CD8-positive, alpha-beta memory T cell (primary cell): Measurements from ENCODE around the gene CHRND. TPM values are rescaled to one million over a fixed set of nuclear protein-coding genes. Genes with fewer than 3 reads are reported as not detected.
A peak's percentile ranks its signal among the peaks of the same experiment; 100 is the strongest.
"Not testable (repeated sequence)": the region's sequence is repeated elsewhere in the genome, so short reads cannot be mapped to it uniquely, and the experiment has no call there.

Source experiments
- CTCF ChIA-PET: fragments of 350-600 bp; sonication (Branson Sonifier 250); formaldehyde crosslinking; loops from one replicate; lab custom pipeline; 2021; ENCODE audit warnings: antibody characterized with exemption; lab: Charles Lee
- POLR2A ChIA-PET: fragments of 350-600 bp; sonication (Branson Sonifier 250); formaldehyde crosslinking; loops from one replicate; lab custom pipeline; 2021; ENCODE audit warnings: antibody characterized with exemption; lab: Charles Lee
- DNase-seq, 5 donors: peaks; one replicate each; pipeline versions ENCODE4 v3.0.0 to v3.0.0-alpha.2; 2020 to 2022; ENCODE audit warnings: mixed read lengths in 1 of 5
- H3K27ac ChIP-seq: one replicate; pipeline ENCODE4 v1.7.0; 2013; ENCODE audit warnings: low read depth, mild to moderate bottlenecking, low read length, moderate library complexity
- H3K27me3 ChIP-seq: 2 replicates; pipeline ENCODE4 v1.7.0; 2013; ENCODE audit warnings: low read length, mild to moderate bottlenecking; ENCODE audit not compliant: insufficient read depth, poor library complexity, severe bottlenecking
- H3K36me3 ChIP-seq: 2 replicates; pipeline ENCODE4 v1.7.0; 2013; ENCODE audit warnings: mild to moderate bottlenecking, low read length, moderate library complexity; ENCODE audit not compliant: insufficient read depth
- H3K4me1 ChIP-seq: 2 replicates; pipeline ENCODE4 v1.7.0; 2013; ENCODE audit warnings: mild to moderate bottlenecking, low read length, moderate library complexity; ENCODE audit not compliant: insufficient read depth
- H3K4me3 ChIP-seq: 2 replicates; pipeline ENCODE4 v1.7.0; 2013; ENCODE audit warnings: mild to moderate bottlenecking, low read length
- H3K9me3 ChIP-seq: 2 replicates; pipeline ENCODE4 v1.7.0; 2013; ENCODE audit warnings: mild to moderate bottlenecking, low read length
- H3K27ac Mint-ChIP-seq, 8 donors: one replicate each; pipeline ENCODE4 v1.8.0; 2020 to 2021; ENCODE audit warnings: mixed read lengths in 8 of 8, mild to moderate bottlenecking in 6 of 8, inconsistent platforms in 3 of 8, moderate library complexity in 3 of 8
- H3K27me3 Mint-ChIP-seq, 2 donors: one replicate each; pipeline ENCODE4 v1.8.0; 2020 to 2021; ENCODE audit warnings: mixed read lengths in 2 of 2, mild to moderate bottlenecking in 1 of 2, moderate library complexity in 1 of 2
- H3K36me3 Mint-ChIP-seq, 3 donors: one replicate each; pipeline ENCODE4 v1.8.0; 2020 to 2021; ENCODE audit warnings: mixed read lengths in 3 of 3, inconsistent platforms in 1 of 3, mild to moderate bottlenecking in 1 of 3
- H3K4me1 Mint-ChIP-seq, 3 donors: one replicate each; pipeline ENCODE4 v1.8.0; 2020 to 2021; ENCODE audit warnings: mixed read lengths in 3 of 3, inconsistent platforms in 1 of 3, mild to moderate bottlenecking in 1 of 3
- H3K4me3 Mint-ChIP-seq, 7 donors: one replicate each; pipeline ENCODE4 v1.8.0; 2020 to 2021; ENCODE audit warnings: mixed read lengths in 7 of 7, mild to moderate bottlenecking in 6 of 7, moderate library complexity in 4 of 7, inconsistent platforms in 2 of 7
- H3K9me3 Mint-ChIP-seq, 5 donors: one replicate each; pipeline ENCODE4 v1.8.0; 2020 to 2022; ENCODE audit warnings: mixed read lengths in 5 of 5, mild to moderate bottlenecking in 3 of 5, moderate library complexity in 2 of 5, inconsistent platforms in 1 of 5
- polyA plus RNA-seq: library from polyadenylated mRNA; unstranded; fragments of 300-500 nt; fragmentation: Illumina TruSeq; gene quantifications from one replicate; pipeline ENCODE4 v1.2.3, GENCODE V29; 2021
- total RNA-seq, 2 experiments: library from RNA; stranded (reverse); gene quantifications; one replicate each; pipeline ENCODE4 v1.2.3, GENCODE V29; 2021

The CHRND gene
- total and polyA plus RNA-seq, 3 experiments from 2014 or later, result not detected

DNA sequence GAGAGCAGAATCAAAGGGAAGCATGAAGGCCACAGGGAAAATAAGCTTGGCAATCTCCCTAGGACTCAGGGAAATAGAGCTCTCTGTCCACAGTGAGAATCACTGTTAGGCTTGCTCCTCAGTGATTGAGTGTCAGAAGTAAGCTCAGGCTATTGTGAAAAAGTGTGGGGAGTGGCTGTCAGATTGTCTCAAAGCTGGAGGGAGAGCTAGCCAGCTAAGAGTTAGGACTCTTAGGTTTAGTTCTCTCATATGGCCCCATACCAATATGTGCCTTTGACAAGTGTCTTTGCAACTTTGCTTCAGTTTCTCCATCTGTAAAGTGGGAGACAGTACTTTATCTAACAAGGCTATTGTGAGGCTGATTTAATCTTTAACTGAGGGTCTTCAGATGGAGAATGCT lies 41.8 kb downstream of the CHRND start:
- Mint-ChIP-seq H3K27me3 (no peaks in the 10 kb centered on the region), H3K27ac (peak overlapping the region in 2 of 8 donors; percentile 2 to 35), H3K9me3 (no peaks in the 10 kb centered on the region), H3K4me1 (peaks cover 0 to 1% (median 0%) of the 10 kb centered on the region in 3 donors), H3K4me3 (no peak overlapping the region), H3K36me3 (peaks cover 27 to 99% (median 35%) of the 10 kb centered on the region in 3 donors)
- POLR2A ChIA-PET, result no interaction called here
- Histone ChIP-seq H3K27me3 (no peaks in the 10 kb centered on the region), H3K4me3 (no peak overlapping the region), H3K4me1 (no peaks in the 10 kb centered on the region), H3K36me3 (peaks cover 50% of the 10 kb centered on the region), H3K27ac (no peak overlapping the region), H3K9me3 (no peaks in the 10 kb centered on the region)
- CTCF ChIA-PET, result no interaction called here
- DNase-seq, result no peak

DNA sequence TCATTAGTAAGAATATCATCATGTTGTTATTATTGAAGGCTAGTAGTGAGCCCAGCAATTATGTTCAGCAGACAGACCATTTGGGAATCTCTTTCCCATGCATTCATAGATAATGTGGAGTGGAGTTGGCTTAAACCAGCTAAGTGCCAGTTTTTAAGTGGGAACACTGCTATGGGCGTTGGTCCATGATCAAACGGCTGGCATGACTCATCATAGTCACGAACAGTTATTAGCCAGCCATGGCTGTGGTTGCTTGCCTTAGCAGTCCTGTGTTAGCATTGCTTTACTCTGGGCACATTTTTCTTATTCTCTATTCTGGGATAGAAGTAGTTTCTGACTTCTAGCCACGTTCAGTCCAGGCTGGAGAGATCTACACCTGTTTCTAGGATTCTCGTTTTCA lies 42.2 kb downstream of the CHRND start:
- H3K27me3 ChIP-seq, result no peaks in the 10 kb centered on the region
- H3K4me3 ChIP-seq, result no peak overlapping the region
- H3K27ac Mint-ChIP-seq, result peak overlapping the region in 1 of 8 donors; percentile 35
- H3K27me3 Mint-ChIP-seq, result no peaks in the 10 kb centered on the region
- H3K4me1 Mint-ChIP-seq, result peaks cover 0 to 1% (median 0%) of the 10 kb centered on the region in 3 donors
- ChIA-PET CTCF (no interaction called here), POLR2A (no interaction called here)
- peaks cover 54% of the 10 kb centered on the region for H3K36me3 ChIP-seq
- H3K4me1 ChIP-seq, result no peaks in the 10 kb centered on the region
- H3K9me3 Mint-ChIP-seq, result no peaks in the 10 kb centered on the region
- no peak overlapping the region for H3K27ac ChIP-seq
- no peak for DNase-seq
- peaks cover 27 to 99% (median 35%) of the 10 kb centered on the region in 3 donors for H3K36me3 Mint-ChIP-seq
- H3K4me3 Mint-ChIP-seq, result no peak overlapping the region
- no peaks in the 10 kb centered on the region for H3K9me3 ChIP-seq

DNA sequence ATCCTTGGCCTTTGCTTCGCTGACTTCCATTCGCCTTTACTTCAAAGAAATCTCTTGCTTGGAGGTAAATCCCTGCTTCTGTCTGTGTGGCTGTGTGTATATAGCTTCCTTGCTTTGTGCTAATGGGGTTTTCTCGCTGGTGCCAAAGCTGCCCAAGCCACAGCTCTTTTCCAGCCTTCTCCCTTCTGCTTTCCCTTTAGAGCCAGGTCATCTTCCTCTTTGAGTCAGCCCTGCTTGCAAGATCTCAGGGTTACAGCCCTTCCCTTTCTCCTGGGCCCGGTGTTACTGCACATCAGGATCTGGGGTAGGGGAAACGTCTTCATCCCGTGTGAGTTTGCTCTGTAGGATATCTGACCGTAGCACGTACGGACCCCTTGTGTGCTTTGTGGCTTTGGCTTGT lies 43.6 kb downstream of the CHRND start:
- no peaks in the 10 kb centered on the region for H3K27me3 Mint-ChIP-seq
- H3K4me1 ChIP-seq, result no peaks in the 10 kb centered on the region
- peaks cover 0 to 1% (median 0%) of the 10 kb centered on the region in 3 donors for H3K4me1 Mint-ChIP-seq
- no peak overlapping the region for H3K27ac ChIP-seq
- ChIA-PET POLR2A (no interaction called here), CTCF (no interaction called here)
- no peaks in the 10 kb centered on the region for H3K9me3 ChIP-seq
- peaks cover 48% of the 10 kb centered on the region for H3K36me3 ChIP-seq
- peak overlapping the region in 1 of 8 donors; percentile 3 for H3K27ac Mint-ChIP-seq
- peaks cover 27 to 97% (median 38%) of the 10 kb centered on the region in 3 donors for H3K36me3 Mint-ChIP-seq
- DNase-seq, result no peak
- H3K4me3 Mint-ChIP-seq, result no peak overlapping the region
- no peaks in the 10 kb centered on the region for H3K9me3 Mint-ChIP-seq
- H3K4me3 ChIP-seq, result no peak overlapping the region
- no peaks in the 10 kb centered on the region for H3K27me3 ChIP-seq

DNA sequence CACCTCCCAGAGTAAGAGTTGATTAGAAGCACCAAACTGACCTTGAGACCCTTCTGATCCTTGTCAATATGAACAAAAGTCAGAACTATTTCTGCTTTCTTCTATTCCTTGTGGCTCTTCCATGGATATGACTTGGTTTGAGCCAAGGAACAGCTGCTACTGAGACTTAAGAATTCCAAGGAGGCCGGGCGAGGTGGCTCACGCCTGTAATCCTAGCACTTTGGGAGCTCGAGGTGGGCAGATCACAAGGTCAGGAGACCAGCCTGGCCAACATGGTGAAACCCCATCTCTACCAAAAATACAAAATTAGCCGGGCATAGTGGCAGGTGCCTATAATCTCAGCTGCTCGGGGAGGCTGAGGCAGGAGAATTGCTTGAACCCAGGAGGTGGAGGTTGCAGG lies 44.5 kb downstream of the CHRND start:
- H3K27ac Mint-ChIP-seq, DNase-seq, H3K9me3 ChIP-seq, POLR2A ChIA-PET, H3K27me3 ChIP-seq, H3K27ac ChIP-seq, H3K4me3 ChIP-seq, CTCF ChIA-PET, H3K4me1 ChIP-seq, H3K9me3 Mint-ChIP-seq, H3K27me3 Mint-ChIP-seq, H3K4me1 Mint-ChIP-seq, H3K4me3 Mint-ChIP-seq: not testable (repeated sequence)
- peaks cover 48% of the 10 kb centered on the region for H3K36me3 ChIP-seq
- H3K36me3 Mint-ChIP-seq, result peaks cover 23 to 97% (median 37%) of the 10 kb centered on the region in 3 donors

DNA sequence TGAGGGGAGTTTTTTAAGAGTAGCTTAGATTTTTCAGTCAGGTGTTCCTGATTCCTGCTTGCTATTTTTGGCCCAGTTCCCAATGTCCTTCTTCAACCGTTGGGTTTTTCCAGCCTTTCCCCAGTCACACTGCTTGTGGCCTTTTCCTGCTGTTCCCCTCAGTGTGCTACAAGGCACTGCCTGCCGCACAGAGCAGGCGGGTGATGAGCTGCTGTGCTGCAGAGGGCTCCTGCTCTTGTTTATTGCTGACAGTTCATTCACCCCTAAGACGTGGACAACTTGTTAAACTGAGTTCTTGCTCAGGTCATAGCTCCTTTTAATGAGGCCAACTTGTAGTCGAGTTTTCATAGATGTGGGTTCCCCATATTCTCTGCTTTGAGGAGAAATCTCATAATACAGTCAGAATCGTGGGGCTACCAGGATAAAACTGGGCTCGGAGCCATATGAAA lies 45.1 kb downstream of the CHRND start:
- Histone ChIP-seq H3K27me3 (no peaks in the 10 kb centered on the region), H3K27ac (no peak overlapping the region), H3K4me1 (no peaks in the 10 kb centered on the region), H3K36me3 (peaks cover 48% of the 10 kb centered on the region), H3K9me3 (no peaks in the 10 kb centered on the region), H3K4me3 (no peak overlapping the region)
- Mint-ChIP-seq H3K4me3 (no peak overlapping the region), H3K9me3 (no peaks in the 10 kb centered on the region), H3K27me3 (no peaks in the 10 kb centered on the region), H3K27ac (peak overlapping the region in 1 of 8 donors; percentile 65), H3K36me3 (peaks cover 23 to 93% (median 34%) of the 10 kb centered on the region in 3 donors), H3K4me1 (no peaks in the 10 kb centered on the region)
- no peak for DNase-seq
- CTCF ChIA-PET, result no interaction called here
- POLR2A ChIA-PET, result no interaction called here

DNA sequence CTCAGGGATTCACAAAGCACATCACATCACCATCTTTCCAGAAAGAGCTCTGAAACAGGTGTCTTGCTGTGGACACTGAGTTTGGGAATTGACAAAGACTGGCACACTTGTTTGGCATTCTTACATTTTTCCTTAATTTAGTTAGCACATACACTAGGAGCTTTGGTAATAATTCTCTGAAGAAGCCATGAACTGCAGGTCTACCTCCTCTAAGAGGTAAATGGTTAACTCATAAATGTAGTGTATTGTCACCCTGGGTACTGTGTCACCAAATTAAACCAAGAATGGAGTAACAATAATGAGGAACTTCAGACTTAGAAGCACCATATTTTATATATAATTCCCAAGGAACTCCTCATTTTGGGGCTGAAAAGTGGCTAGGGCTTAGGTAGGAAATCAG lies 47.1 kb downstream of the CHRND start:
- ChIA-PET CTCF (interaction anchor here (0.9 kb wide), 1 partner anchor 8 kb away, joined by 3 read pairs; no protein-coding TSS in a partner anchor), POLR2A (no interaction called here)

DNA sequence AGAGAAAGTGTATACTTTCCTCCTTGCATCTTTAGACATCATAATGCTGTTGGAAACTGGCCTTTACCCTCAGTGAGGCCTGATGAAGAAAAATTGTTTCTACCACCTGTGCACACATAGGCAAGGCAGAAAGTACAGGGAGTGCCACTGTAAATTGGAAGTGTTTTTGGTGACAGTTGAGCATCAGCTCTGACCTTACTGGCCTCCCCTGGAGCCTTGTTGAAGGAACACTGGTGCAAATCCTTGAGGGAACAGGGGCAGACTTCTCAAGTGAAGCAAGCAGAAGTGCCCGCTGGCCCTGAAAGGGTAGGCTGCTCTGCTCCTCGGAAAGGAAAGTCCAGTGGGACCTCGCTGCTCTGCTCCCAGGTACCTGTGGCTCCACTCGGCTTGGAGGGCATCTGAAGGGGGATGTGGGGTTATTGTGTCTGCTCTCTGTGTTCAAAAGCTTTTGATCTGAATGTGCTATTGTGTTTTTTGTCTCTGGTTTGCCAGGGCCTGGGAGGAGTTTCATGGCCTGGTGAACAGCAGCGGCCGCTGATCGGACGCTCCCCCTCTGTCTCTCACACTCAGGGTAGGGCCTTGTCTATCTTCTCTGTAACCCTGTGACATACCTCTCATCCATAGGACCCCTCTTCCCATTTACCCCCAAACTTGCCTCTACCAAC lies 47.9 kb downstream of the CHRND start:
- H3K4me3 ChIP-seq, result no peak overlapping the region
- ChIA-PET CTCF (no interaction called here), POLR2A (no interaction called here)
- no peak for DNase-seq
- no peaks in the 10 kb centered on the region for H3K27me3 Mint-ChIP-seq
- H3K27ac Mint-ChIP-seq, result peak overlapping the region in 2 of 8 donors; percentile 1 to 85
- peaks cover 20% of the 10 kb centered on the region for H3K36me3 ChIP-seq
- H3K27me3 ChIP-seq, result no peaks in the 10 kb centered on the region
- no peak overlapping the region for H3K27ac ChIP-seq
- no peaks in the 10 kb centered on the region for H3K9me3 Mint-ChIP-seq
- H3K4me1 Mint-ChIP-seq, result peaks cover 0 to 4% (median 0%) of the 10 kb centered on the region in 3 donors
- no peaks in the 10 kb centered on the region for H3K9me3 ChIP-seq
- H3K36me3 Mint-ChIP-seq, result peaks cover 6 to 86% (median 22%) of the 10 kb centered on the region in 3 donors
- no peaks in the 10 kb centered on the region for H3K4me1 ChIP-seq
- H3K4me3 Mint-ChIP-seq, result no peak overlapping the region

More for the DNA sequence above, 47.1 kb downstream of the CHRND start:
- H3K4me3 Mint-ChIP-seq, result no peak overlapping the region
- H3K9me3 ChIP-seq, result no peaks in the 10 kb centered on the region
- H3K9me3 Mint-ChIP-seq, result no peaks in the 10 kb centered on the region
- H3K4me3 ChIP-seq, result no peak overlapping the region
- peaks cover 11 to 89% (median 29%) of the 10 kb centered on the region in 3 donors for H3K36me3 Mint-ChIP-seq
- H3K36me3 ChIP-seq, result peaks cover 29% of the 10 kb centered on the region
- no peak overlapping the region for H3K27ac Mint-ChIP-seq
- no peak overlapping the region for H3K27ac ChIP-seq
- no peaks in the 10 kb centered on the region for H3K4me1 ChIP-seq
- H3K27me3 ChIP-seq, result no peaks in the 10 kb centered on the region
- H3K27me3 Mint-ChIP-seq, result no peaks in the 10 kb centered on the region
- H3K4me1 Mint-ChIP-seq, result peaks cover 0 to 4% (median 0%) of the 10 kb centered on the region in 3 donors
- DNase-seq, result no peak

DNA sequence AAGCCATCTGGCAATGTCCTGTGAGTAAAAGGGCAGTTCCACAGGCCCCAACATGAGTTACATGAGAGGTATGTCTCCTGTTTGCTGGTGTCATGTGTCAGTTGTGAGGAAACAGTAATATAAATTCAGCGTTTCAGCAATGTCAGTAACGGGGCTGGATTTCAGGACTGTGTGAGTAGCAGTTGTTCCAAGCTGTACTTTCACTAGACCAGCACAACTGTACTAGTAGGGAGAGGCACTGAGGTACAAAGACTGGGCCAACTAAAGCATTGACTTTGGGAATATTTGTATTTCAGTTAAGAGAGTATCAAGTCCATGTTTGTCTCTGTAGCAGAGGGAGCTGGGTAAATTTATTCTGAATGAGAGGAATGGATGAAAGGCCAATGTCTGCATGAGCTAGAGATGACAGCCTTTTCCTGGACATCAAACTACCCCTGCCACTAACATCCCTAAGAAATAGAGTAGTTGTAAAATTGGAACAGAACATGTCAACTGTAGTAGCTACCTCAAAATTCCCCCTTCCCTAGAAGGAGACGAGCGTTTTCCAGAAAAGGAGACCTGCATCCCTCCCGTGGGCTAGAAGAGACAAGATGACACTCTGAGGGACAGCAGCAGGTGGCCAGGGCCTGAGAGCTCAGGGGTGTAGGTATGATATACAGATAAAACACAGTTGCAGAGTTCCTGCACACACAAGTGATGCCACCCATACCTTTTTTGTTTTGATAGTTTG lies 48.9 kb downstream of the CHRND start:
- Mint-ChIP-seq H3K4me3 (no peak overlapping the region), H3K27ac (peak overlapping the region in 2 of 8 donors; percentile 2 to 6), H3K4me1 (peaks cover 0 to 4% (median 0%) of the 10 kb centered on the region in 3 donors), H3K9me3 (no peaks in the 10 kb centered on the region), H3K36me3 (peaks cover 2 to 81% (median 16%) of the 10 kb centered on the region in 3 donors), H3K27me3 (no peaks in the 10 kb centered on the region)
- Histone ChIP-seq H3K27ac (no peak overlapping the region), H3K27me3 (no peaks in the 10 kb centered on the region), H3K9me3 (no peaks in the 10 kb centered on the region), H3K4me3 (no peak overlapping the region), H3K36me3 (peaks cover 12% of the 10 kb centered on the region), H3K4me1 (no peaks in the 10 kb centered on the region)
- CTCF ChIA-PET, result no interaction called here
- no peak for DNase-seq
- POLR2A ChIA-PET, result no interaction called here
